Measurements from ENCODE around the gene RIBC2.
"Not testable (repeated sequence)": the region's sequence is repeated elsewhere in the genome, so short reads cannot be mapped to it uniquely, and the experiment has no call there.

Gene RIBC2

GRCh38 chr22:45413368-45414211, at the start of gene RIBC2, which contains the start of gene SMC1B:
TSS of gene RIBC2 (plus strand) at chr22:45413693. CDS start at chr22:45413887, 194 bp downstream.
TSS of gene SMC1B (minus strand) at chr22:45413599. CDS start at chr22:45413567, 32 bp downstream.
- peak; percentile 90 for DNase-seq

GRCh38 chr22:45366713-45367112, 46.8 kb upstream of the RIBC2 start:
- DNase-seq = no peak

GRCh38 chr22:45373592-45373991, 39.9 kb upstream of the RIBC2 start:
- not testable (repeated sequence) for DNase-seq

DNA sequence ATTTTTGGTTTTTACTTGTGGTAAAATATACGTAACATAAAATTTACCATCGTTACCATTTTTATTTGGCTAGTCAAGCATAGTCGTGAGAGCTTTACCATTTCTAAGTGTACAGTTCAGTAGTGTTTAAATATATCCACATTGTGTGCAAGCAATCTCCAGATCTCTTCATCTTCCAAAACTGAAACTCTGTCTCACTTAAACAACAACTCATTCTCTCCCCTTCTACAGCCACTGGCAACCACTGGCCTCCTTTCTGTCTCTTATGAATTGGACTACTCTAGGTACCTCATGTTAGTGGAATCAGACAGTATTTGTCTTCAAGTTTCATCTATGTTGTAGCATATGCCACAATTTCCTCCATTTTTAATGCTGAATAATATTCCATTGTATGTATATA, 37.5 kb upstream of the RIBC2 start:
- no peak for DNase-seq

DNA sequence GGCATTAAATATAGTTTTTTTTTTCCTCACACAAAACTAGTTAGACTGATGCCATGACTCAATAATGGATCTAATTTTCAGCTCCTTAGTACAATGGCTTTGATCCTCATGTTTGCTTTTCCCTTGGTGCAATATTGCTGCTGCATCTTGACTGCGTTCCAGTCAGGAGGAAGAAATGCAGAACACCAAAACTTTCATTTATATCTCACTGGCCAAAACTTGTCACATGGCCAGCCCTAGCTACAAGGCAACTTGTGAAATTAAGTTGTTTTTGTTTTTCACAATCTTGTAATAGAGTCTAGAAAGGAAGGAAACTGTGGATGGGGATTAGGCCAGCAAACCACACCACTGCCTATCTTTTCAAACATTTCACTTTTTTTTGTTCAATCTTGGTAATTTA, 36.8 kb upstream of the RIBC2 start:
- DNase-seq = no peak

- no peak for DNase-seq
These were observed 32.1 kb upstream of the RIBC2 start for GRCh38 chr22:45381348-45381747.

- DNase-seq = no peak
These were observed 23.9 kb upstream of the RIBC2 start for GRCh38 chr22:45389546-45389945.

DNA sequence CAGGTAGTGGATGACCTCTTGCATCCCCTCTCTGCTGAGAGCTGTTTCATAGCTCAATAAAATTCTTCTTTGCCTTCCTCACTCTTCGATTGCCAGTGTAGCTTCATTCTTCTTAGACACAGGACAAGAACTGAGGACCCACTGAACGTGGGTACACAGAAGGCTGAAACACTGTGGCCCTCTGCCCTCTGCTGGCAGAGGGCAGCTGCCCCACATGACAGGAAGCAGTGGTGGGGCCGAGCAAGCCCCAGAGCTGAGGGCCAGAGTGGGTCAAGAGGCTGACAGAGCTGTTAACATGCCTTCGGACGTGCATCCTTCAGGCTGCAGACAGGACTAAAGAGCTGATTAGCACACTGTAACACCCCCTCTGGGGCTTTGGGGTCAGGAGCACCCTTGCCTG, 15.7 kb upstream of the RIBC2 start:
- DNase-seq = peak; percentile 13

DNA sequence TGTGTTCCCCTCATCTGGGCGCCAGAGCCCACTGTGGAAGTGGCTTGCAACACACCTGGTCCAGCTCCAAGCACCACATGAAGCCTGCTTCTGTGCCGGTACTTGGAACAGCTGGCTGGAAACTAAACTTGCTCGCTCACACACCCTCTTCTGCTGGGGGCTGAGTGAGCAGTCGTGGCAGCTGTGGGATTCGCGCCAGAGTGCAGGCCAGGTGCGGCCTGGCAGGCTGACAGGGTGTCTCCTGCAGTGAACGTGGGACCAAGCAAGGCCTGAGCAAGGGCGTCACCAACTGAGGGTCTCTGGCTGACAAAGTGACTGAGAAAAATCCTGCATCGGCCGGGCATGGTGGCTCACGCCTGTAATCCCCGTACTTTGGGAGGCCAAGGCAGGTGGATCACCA, 15.3 kb upstream of the RIBC2 start:
- DNase-seq = no peak

GRCh38 chr22:45399712-45400445, 13.6 kb upstream of the RIBC2 start:
- DNase-seq = no peak

- no peak for DNase-seq
These were observed 11.0 kb upstream of the RIBC2 start for GRCh38 chr22:45402466-45402985.

GRCh38 chr22:45407793-45408192, 5.7 kb upstream of the RIBC2 start:
- no peak for DNase-seq

- DNase-seq = no peak
These were observed 503 bp upstream of the RIBC2 start for GRCh38 chr22:45413013-45413367.

- DNase-seq = no peak
These were observed 4.7 kb downstream of the RIBC2 start for GRCh38 chr22:45418056-45418769.

GRCh38 chr22:45418770-45419138, 5.3 kb downstream of the RIBC2 start:
- DNase-seq = no peak

DNA sequence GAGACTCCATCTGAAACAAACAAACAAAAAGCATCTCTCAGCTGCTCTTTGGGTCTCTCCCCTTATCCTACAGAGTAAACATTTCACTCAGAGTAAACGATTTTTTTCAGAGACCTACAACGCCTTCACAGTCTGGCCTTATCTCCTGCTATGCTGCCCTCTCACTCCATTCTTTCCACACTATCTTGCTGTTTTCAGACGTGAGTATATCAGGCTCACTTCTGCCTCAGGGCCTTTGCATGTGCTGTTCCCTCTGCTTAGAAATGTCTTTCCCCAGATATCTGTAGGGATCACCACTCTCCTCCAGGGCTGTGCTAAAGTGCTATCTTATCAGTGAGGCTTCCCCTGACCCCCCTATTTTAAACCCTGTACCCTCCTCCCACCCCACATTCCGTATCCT, 6.5 kb downstream of the RIBC2 start:
- no peak for DNase-seq

- DNase-seq = no peak
These were observed 7.0 kb downstream of the RIBC2 start for GRCh38 chr22:45420539-45420938.

DNA sequence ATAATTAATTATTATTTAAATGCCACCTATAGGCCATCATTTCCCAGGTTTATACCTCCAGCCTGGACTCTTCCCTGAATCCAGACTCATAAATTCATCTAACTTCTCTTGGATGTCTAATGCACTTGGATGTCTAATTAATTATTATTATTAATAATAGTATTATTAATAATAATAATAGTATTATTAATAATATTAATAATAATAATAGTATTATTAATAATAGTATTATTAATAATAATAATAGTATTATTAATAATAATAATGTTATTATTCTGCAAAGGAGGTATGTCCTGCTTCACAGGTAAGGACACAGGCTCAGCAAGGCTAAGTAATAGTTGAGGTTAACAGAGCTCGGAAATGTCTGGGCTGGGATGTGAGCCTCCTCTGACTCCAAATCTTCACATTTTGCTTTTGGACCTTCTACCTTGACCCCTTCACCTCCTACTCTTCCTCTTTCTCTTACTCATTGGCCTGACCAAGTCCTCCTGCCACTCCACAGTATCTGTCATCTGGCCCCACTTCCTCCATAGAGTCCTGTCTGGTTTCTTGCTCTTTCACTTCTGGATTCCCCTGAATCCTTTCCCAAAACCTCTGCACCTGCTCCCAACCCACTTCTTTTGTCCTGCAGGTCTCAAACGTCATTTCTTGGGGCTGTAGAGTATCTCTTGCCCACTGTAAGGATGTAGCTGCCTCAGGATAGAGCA, 8.0 kb downstream of the RIBC2 start:
- no peak for DNase-seq

- no peak for DNase-seq
These were observed 8.9 kb downstream of the RIBC2 start for GRCh38 chr22:45422237-45422983.

- DNase-seq = no peak
These were observed 10.0 kb downstream of the RIBC2 start for GRCh38 chr22:45423524-45423923.

DNA sequence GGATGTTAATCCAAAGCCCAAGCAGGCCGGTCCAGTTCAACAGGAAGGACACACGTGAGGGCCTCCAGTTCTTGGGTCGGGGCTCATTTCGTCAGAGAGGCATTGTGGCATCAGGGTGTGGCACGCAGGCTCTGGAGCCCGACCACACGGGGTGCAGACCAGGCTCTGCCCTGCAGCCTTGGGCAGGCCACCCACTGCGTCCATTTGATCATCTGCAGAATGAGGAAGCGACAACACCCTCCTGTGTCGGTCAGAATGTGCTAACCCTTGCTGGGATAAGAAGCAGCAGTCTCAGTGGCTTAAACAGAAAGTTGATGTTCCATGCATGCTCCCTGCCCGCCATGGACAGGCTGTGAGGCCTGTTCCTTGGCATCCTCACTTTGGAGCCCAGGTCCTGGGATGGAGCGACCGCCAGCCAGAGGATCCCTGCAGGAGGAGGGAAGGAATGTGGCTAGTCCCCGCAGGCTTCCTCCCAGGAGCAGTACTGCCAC, 10.8 kb downstream of the RIBC2 start:
- no peak for DNase-seq

GRCh38 chr22:45425101-45425500, 11.6 kb downstream of the RIBC2 start:
- DNase-seq = no peak

All from CD4-positive, alpha-beta T cell treated with Interleukin-12 subunit alpha and Interleukin-12 subunit beta, for 1 hour (primary cell).